Kidney (tissue), 14 donors: ENCODE results near the gene KCNK7. TPM values are rescaled to one million over a fixed set of nuclear protein-coding genes. Genes with fewer than 3 reads are reported as not detected.

Experiments
- DNase-seq, 5 donors: peaks; one replicate each; pipeline ENCODE4 v3.0.0-alpha.2; 2013 to 2020
- FAIRE-seq: peaks from 2 replicates; lab custom pipeline; 2012; peaks lifted over from hg19 to GRCh38; lab: Jason Lieb, UNC
- H3K27ac ChIP-seq, 2 donors: one replicate each; pipeline ENCODE4 v1.7.0; 2013; ENCODE audit warnings: low read depth in 2 of 2, low read length in 2 of 2, inconsistent platforms in 1 of 2
- H3K27me3 ChIP-seq: one replicate; pipeline ENCODE4 v1.7.1; 2013; ENCODE audit warnings: low read length, inconsistent platforms; ENCODE audit not compliant: control insufficient read depth, insufficient read depth
- H3K36me3 ChIP-seq, 3 donors: one replicate each; pipeline versions ENCODE4 v1.7.0 to v1.7.1; 2013; ENCODE audit warnings: low read length in 3 of 3, control low read depth in 1 of 3, inconsistent platforms in 1 of 3; ENCODE audit not compliant: insufficient read depth in 3 of 3, control insufficient read depth in 2 of 3
- H3K4me1 ChIP-seq, 3 donors: one replicate each; pipeline versions ENCODE4 v1.7.0 to v1.7.1; 2013; ENCODE audit warnings: low read length in 3 of 3, inconsistent platforms in 1 of 3, low read depth in 1 of 3; ENCODE audit not compliant: control insufficient read depth in 2 of 3, insufficient read depth in 2 of 3
- H3K4me3 ChIP-seq, 3 donors: one replicate each; pipeline versions ENCODE4 v1.7.0 to v1.8.1; 2013; ENCODE audit warnings: low read length in 3 of 3, control low read depth in 1 of 3, inconsistent platforms in 1 of 3
- H3K9ac ChIP-seq, 3 donors: one replicate each; pipeline versions ENCODE4 v1.7.0 to v1.7.1; 2013; ENCODE audit warnings: low read length in 3 of 3, control low read depth in 1 of 3, inconsistent platforms in 1 of 3
- H3K9me3 ChIP-seq, 3 donors: one replicate each; pipeline versions ENCODE4 v1.7.0 to v1.7.1; 2013; ENCODE audit warnings: low read length in 3 of 3, control low read depth in 1 of 3, inconsistent platforms in 1 of 3; ENCODE audit not compliant: control insufficient read depth in 2 of 3, insufficient read depth in 1 of 3
- CTCF ChIP-seq: IDR thresholded peaks from 3 replicates; pipeline ENCODE4 v1.5.1; 2012; ENCODE audit warnings: mild to moderate bottlenecking, moderate library complexity, borderline replicate concordance; ENCODE audit not compliant: insufficient read depth; ENCODE audit errors: extremely low read depth
- intact Hi-C: fragments of 100-400 bp; cut with DNase I; formaldehyde crosslinking; loops from one replicate; pipeline ENCODE4 v1.11.1; 2022
- polyA plus RNA-seq: library from polyadenylated mRNA; stranded (reverse); fragments of 350-450 nt; fragmentation: Illumina TruSeq; extraction: RNeasy Lipid Tissue Mini Kit (QIAGEN cat#74804); gene quantifications from one replicate; pipeline ENCODE4 v1.2.3, GENCODE V29; 2014; ENCODE audit warnings: low read depth, low replicate concordance; ENCODE audit not compliant: insufficient read depth
- total RNA-seq: library from RNA; stranded (reverse); fragmentation: NEBNext Ultra II Directional; extraction: Animal tissue kit (Norgen Biotek cat#: 25700); gene quantifications from one replicate; pipeline ENCODE4 v1.2.1, GENCODE V29; 2021
- donor health status: control.
- donor health status: control.
- donor health status: control.
- donor health status: control.
- donor health status: control.
- donor health status: DM: yes; HTN: yes; CAD: no.
- donor health status: Normal renal cell carcinoma (clear cell type).

The KCNK7 gene
- total and polyA plus RNA-seq, 2 donors from 2014 or later, result 0.25 TPM; not detected in 1

- no peak for FAIRE-seq
- H3K36me3 ChIP-seq, result peaks cover 4 to 29% (median 29%) of the 10 kb centered on the region in 3 donors
- intact Hi-C loops, result no loop called here
Observed at GRCh38 chr11:65634440-65634839, 38.8 kb upstream of the KCNK7 start.

GRCh38 chr11:65634109-65634436 is 38.5 kb upstream of the KCNK7 start:
- no peak overlapping the region for H3K9ac ChIP-seq
- no peak for DNase-seq
- H3K9me3 ChIP-seq, result no peaks in the 10 kb centered on the region
- peaks cover 0 to 11% (median 0%) of the 10 kb centered on the region in 3 donors for H3K4me1 ChIP-seq
- no peaks in the 10 kb centered on the region for H3K27me3 ChIP-seq
- H3K27ac ChIP-seq, result no peak overlapping the region
- no peak for FAIRE-seq
- peaks cover 4 to 33% (median 33%) of the 10 kb centered on the region in 3 donors for H3K36me3 ChIP-seq
- H3K4me3 ChIP-seq, result no peak overlapping the region
- no peak for TF ChIP-seq CTCF
- intact Hi-C loops, result no loop called here

More at GRCh38 chr11:65634440-65634839, 38.8 kb upstream of the KCNK7 start:
- H3K9me3 ChIP-seq, result no peaks in the 10 kb centered on the region
- DNase-seq, result no peak
- no peak overlapping the region for H3K9ac ChIP-seq
- H3K27ac ChIP-seq, result no peak overlapping the region
- H3K4me1 ChIP-seq, result peaks cover 0 to 11% (median 0%) of the 10 kb centered on the region in 3 donors
- no peak for TF ChIP-seq CTCF
- H3K4me3 ChIP-seq, result no peak overlapping the region
- H3K27me3 ChIP-seq, result no peaks in the 10 kb centered on the region

GRCh38 chr11:65633390-65634108 is 37.9 kb upstream of the KCNK7 start:
- FAIRE-seq, result no peak
- no peaks in the 10 kb centered on the region for H3K27me3 ChIP-seq
- H3K27ac ChIP-seq, result no peak overlapping the region
- no peak overlapping the region for H3K4me3 ChIP-seq
- intact Hi-C loops, result no loop called here
- H3K36me3 ChIP-seq, result peaks cover 4 to 37% (median 36%) of the 10 kb centered on the region in 3 donors
- H3K9ac ChIP-seq, result no peak overlapping the region
- no peak for DNase-seq
- no peaks in the 10 kb centered on the region for H3K9me3 ChIP-seq
- no peak for TF ChIP-seq CTCF
- peaks cover 0 to 9% (median 0%) of the 10 kb centered on the region in 3 donors for H3K4me1 ChIP-seq
